DMS153 treated with DMSO at 0.1 percent for 48 hours (cell line): Measurements from ENCODE around the gene NFKBIB.
"Not testable (repeated sequence)": the region's sequence is repeated elsewhere in the genome, so short reads cannot be mapped to it uniquely, and the experiment has no call there.

Experiments used
- DNase-seq: peaks from one replicate; lab custom pipeline; 2025; ENCODE audit not compliant: unreplicated experiment; lab: John Stamatoyannopoulos, UW

Gene NFKBIB, protein sequence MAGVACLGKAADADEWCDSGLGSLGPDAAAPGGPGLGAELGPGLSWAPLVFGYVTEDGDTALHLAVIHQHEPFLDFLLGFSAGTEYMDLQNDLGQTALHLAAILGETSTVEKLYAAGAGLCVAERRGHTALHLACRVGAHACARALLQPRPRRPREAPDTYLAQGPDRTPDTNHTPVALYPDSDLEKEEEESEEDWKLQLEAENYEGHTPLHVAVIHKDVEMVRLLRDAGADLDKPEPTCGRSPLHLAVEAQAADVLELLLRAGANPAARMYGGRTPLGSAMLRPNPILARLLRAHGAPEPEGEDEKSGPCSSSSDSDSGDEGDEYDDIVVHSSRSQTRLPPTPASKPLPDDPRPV

DNA sequence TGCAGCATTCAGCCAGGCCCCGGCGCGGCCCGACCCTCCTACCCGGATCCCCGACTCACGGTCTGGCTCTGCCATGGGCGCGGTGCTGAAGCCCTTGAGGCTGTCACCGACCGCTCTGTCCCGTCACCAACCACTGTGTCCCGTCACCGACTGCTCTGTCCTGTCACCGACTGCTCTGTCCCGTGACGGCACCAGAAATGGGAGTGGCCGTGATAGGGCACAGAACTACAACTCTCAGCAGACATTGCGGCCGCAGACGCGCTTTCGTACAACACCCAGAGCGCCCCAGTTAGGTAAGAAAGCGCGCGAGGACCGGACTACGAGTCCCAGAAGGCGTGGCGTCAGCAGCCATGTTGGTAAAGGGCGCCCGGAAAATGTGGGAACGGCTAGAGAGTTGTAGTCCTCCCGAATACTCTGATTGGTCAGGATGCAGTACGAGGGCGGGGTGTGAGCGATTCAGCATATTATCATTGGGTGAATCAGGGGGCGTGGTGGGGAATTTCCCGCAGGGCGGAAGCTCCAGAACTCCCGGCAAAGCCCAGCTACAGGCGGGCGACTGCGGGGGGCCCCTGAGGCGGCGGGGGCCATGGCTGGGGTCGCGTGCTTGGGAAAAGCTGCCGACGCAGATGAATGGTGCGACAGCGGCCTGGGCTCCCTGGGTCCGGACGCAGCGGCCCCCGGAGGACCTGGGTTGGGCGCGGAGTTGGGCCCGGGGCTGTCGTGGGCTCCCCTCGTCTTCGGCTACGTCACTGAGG lies at the start of gene NFKBIB, which contains the start of gene SIRT2:
Gene NFKBIB, plus strand, starts transcription at position 523 of the 755 bp plus-strand sequence. Its CDS starts 64 bp downstream, at position 587.
Gene SIRT2, minus strand, starts transcription at position 172 of the 755 bp plus-strand sequence. Its CDS starts 97 bp downstream, at position 75.
- peak; percentile 98 for DNase-seq

DNA sequence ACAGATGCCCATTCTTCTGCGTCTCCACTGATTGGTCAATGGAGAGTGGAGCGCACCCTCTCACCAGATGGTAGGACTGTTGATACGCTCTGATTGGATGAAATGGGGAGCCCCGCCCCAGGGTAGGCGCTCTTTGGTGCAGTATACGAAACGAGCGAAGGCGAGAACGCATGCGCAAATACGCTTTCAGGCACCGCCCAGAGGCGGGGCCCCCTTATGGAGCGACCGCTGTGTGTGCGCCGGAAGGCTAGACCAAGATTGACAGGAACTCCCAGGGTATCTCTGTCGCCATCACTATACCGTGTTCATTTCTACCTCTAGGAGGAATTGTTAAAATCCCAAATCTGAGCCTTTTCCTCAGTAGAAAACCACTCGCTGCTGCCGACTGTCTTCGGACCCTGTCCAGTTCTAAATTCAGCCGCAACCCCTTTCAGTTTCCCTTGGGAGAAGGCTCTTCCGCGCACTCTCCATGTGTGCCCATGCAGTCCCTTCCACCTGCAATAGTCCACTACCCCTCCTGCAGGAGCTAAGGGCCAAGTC lies 49.3 kb upstream of the NFKBIB start:
- no peak for DNase-seq

DNA sequence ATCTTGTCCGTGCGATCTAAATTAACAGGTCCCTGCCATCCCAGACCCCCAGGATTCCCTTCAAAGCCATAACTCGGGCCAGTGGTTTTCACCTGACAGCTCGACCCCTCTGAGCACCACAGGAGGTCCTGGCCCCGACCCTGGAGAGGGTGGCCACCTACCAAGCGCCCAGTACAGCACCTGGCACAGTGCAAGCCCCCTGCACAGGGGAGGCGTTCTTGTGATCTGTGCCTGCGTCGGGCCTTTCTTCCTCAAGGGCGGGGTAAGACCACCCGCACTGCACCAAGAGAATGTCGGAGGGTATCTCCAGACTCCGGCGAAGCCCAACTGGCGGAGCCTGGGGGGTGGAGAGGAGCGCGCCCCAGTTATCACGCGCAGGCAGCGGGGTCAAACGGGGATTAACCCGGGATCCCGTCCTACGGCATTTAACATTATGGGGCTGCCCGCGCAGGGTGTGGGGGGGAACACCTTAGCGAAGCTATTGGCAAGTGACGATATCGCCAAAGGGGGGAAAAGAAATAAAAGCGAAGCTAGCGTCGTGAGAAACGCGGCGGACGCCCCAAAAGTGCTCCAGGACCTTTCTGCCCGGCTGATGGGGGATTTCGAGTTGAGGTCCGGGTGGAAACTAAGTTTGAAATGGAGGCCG lies 48.7 kb upstream of the NFKBIB start:
- DNase-seq = no peak

DNA sequence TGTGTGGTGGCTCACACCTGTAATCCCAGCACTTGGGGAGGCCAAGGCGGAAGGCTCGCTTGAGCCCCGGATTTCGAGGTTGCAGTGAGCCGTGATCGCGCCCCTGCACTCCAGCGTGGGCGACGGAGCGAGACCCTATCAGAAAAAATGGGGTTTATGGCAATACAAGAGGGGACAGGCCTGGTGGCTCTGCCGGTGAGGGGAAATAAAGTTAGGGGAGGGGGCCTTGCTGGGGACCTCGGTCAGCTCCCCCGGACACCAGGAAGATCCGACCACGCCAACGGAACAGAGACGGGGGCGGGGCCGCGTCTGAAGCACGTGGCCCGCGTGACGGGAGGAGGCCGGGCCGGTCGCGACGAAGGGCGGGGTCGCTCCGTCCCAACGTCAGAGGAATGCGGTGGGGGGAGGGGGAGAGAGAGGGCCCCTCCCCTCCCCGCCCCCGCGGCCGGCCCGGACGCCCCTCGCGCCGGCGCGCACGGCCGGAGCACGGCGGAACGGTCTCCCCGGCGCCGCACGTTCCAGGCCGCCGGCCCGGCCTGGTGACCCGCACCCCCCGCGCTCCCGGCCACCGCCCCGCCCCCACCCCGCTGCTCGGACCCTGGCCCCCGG lies 48.0 kb upstream of the NFKBIB start:
- DNase-seq = peak; percentile 72

DNA sequence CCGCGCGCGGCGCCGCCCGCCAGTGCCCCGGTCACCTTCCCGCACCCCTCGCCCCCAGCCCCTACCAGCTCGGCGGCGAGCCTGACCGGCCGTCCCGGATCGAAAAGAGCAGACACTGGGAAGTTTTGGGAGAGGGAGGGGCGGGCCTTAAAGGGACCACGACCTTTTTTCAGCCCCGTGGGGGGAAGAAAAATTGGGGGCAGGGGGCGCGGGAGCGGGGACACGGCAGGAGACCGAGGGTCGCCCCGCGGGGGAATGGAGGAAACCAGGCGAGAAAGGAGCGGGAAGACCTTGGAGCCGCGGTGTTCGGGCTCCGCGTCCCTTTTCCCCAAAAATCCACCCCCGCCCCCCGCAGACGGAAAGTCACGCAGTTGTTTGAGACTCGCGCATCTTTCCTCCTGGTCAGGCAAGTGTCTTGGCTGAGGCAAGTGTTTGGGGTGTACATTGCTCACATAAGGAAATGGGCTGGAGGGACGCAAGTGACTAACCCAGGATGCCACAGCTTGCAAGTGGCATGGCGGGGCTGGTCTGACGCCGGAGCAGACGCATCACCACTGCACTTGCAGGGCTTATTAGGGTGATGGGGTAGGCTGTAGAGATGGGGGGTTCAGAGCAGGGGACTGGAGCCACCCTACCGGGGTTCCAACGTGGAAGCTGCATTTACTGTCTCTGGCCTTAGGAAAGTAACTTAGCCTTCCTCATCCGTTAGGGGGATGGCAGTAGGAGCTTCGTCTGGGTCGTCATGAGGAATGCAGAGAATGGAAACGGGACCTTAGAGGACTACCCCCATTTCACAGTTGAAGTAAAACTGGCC lies 47.3 kb upstream of the NFKBIB start:
- no peak for DNase-seq

DNA sequence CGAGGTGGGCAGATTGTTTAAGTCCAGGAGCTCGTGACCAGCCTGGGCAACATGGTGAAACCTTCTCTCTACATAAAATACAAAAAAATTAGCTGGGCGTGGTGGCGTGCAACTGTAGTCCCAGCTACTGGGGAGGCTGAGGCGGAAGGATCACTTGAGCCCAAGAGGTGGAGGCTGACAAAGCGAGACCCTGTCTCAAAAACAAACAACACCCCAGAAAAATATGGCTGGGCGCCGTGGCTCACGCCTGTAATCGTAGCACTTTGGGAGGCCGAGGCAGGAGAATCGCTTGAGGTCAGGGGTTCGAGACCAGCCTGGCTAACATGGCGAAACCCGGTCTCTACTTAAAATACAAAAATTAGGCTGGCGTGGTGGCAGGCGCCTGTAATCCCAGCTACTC lies 46.6 kb upstream of the NFKBIB start:
- DNase-seq = no peak

DNA sequence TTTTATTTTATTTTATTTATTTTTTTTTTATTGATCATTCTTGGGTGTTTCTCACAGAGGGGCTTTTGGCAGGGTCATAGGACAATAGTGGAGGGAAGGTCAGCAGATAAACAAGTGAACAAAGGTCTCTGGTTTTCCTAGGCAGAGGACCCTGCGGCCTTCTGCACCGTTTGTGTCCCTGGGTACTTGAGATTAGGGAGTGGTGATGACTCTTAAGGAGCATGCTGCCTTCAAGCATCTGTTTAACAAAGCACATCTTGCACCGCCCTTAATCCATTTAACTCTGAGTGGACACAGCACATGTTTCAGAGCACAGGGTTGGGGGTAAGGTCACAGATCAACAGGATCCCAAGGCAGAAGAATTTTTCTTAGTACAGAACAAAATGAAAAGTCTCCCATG lies 44.8 kb upstream of the NFKBIB start:
- not testable (repeated sequence) for DNase-seq

DNA sequence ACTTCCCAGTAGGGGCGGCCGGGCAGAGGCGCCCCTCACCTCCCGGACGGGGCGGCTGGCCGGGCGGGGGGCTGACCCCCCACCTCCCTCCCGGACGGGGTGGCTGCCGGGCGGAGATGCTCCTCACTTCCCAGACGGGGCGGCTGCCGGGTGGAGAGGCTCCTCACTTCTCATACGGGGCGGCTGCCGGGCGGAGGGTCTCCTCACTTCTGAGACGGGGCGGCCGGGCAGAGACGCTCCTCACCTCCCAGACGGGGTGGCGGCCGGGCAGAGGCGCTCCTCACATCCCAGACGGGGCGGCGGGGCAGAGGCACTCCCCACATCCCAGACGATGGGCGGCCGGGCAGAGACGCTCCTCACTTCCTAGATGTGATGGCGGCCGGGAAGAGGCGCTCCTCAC lies 44.0 kb upstream of the NFKBIB start:
- not testable (repeated sequence) for DNase-seq

DNA sequence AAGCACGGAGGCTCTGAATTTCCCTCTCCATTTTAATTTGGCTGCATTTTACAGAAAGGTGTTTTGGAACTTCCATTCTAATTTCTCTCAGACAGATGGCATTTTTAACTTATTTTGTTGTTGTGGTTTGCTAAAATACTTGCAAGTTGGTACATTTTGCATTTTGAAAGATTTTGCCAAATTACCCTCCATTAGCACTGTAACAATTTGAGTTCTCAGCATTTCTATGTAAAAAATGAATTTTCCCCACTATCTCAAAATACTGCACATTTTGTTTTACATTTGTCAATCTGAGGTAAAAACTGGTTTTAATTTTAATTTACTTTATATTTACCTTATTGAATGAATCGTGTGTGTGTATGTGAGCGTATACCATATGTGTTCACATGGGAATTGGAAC lies 43.0 kb upstream of the NFKBIB start:
- DNase-seq = no peak

DNA sequence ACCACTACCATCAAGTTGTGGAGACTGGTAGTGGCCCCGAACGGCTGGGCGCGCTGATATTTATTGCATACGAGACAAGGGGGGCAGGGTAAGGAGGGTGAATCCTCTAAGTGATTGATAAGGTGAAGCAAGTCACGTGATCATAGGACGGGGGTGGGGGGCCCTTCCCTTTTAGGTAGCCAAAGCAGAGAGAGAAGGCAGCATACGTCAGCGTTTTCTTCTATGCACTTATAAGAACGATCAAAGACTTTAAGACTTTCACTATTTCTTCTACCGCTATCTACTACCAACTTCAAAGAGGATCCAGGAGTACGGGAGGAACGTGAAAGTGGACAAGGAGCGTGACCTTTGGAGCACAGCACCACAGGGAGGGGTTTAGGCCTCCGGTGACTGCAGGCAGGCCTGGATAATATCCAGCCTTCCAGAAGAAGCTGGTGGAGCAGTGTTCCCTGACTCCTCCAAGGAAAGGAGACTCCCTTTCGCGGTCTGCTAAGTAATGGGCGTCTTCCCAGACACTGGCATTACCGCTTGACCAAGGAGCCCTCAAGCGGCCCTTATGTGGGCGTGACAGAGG lies 40.1 kb upstream of the NFKBIB start:
- DNase-seq = not testable (repeated sequence)

DNA sequence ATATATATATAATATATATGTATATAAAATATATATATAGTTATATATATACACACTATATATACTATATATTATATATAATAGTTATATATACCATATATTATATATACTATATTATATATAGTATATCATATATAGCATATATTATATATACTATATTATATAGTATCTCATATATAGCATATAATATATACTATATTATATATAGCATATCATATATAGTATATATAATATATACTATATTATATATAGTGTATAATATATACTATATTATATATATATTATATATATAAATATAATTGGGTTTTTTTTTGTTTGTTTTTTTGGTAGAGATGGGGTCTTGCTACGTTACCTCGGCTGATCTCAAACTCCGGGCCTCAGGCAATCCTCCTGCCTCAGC lies 38.4 kb upstream of the NFKBIB start:
- no peak for DNase-seq

DNA sequence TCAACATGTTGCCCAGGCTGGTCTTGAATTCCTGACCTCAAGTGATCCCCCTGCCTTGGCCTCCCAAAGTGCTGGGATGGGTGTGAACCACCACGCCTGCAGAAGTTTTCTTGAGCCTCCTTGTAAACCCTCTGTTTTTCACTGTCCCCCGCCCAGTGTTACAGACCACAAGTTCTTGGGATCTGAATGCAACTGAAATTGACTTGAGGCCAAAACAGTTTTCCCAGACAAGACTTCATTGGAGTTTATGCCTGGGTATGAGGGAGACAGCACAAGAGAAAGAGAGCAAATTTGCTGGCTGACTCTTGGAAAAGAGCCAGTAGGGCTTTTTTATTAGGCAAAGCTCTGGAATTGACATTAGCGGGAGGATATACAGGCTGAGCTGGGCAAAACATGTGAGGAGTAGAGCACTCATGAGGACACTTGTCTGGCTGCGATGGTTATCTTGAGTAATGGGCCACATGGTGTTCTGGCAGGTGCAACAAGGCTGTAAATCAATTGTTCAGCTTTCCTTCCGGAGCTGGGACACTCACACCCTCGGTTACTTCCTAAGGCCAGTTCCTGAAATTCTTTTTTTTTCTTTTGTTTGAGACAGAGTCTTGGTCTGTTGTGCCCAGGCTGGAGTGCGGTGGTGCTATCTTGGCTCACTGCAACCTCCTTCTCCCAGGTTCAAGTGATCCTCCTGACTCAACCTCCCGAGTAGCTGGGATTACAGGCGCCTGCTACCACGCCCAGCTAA lies 37.3 kb upstream of the NFKBIB start:
- peak; percentile 84 for DNase-seq

DNA sequence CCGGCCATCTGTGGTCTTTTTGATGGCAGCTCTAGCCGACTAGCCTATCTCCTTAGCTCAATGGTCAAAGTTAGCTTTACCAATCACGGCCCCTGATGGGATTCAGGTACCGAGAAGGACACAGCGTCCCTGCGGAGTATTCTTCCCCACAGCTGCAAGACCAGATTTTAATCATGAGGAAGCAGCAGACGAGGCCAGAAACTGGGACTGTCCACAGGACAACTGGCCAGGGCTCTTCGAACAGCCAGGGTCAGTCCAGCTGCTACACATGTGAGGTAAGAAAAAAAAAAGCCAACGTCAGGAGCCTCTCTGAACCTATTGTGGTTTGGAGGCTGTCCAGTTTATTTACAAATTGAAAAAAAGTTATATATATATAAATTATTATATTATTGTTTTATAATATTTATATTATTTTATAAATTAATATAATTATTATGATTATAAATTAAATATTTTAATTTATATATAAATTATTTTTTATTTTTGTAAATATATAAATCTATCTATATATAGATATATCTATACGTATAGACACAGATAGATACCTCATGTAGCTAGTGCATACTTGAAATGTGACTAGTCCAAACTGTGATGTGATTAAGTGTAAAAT lies 32.5 kb upstream of the NFKBIB start:
- no peak for DNase-seq

DNA sequence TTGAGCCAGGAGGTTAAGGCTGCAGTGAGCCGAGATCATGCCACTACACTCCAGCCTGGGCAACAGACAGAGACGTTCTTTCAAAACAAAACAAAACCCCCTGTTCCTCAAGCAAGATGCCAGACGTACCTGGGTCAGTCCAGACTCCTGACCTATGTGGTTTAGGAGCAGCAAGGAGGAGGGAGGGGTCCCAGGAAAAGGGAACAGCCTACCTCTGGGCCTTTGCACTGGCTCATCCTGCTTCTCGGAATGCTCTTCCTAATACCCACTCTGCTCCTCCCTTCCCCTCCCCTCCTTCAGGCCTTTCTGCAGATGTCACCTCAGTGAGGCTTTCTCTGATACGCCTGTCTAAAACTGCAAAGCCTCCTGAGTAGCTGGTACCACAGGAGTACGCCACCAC lies 31.2 kb upstream of the NFKBIB start:
- DNase-seq = no peak

DNA sequence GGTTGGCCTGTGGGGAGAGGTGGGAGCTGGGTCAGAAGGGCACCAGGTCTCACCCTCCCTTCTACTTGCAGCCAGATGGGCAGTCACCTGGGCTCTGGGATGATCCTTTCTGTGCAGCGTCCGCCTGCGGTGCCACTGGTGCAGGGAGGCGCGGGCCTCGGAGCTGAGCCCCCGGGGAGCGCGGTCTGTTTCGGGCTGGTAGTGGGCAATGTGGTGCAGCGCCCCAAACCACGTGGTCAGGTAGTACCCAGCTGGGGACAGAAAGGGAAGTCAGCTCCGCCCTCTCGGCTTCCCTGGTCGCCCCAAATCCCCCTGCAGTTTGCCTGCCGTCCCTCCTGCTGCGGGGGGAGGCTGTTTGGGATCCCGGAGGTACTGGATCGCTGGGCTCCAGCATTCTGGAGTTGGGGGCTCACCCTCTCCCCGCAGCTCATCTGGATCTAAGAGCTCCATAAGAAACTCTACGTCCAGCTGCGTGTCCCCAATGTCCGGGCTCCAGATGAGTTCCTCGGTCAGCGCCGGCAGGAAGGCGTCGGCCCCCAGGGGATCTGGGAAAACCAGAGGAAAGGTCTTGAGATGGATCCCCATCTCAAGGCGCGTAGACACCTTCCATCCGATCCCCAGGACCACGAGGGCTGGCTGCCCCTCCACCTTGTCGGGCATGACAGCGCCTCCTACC lies 30.5 kb upstream of the NFKBIB start:
- no peak for DNase-seq

DNA sequence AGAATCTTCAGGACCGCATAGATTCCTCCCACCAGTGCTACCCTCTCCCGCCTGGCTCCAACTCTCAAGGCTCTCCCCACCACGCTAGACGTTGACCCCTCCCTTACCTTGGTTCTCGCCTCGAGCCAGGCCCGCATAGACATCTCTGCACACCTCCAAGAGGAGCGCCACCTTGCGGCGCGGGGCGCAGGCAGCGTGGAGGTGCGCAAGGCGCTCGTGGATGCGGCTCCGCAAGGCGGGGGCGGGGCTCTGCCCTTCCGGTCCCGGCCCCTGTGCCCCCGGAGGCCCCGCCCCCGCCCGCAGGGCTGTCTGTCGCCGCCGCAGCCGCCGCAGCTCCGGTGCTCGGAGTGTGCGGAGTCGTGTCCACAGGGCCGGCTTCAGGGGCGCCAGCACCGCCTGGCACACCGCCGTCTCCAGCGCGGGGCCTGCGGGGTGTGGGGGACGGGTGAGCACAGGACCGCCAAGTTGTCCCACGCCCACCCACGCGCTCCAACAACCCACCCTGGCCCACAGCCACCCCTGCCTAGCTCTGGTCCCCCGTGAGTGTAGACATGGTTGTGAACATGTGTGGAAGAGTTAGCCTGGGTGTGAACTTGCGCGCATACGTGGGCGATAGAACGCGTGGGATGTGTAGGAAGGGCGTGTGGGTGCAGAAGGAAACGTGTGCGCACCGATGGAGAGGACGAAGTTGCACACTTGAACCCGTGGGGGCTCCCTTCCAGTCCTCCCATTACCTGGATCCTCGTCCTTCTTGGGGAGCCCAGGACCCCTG lies 29.7 kb upstream of the NFKBIB start:
- no peak for DNase-seq

DNA sequence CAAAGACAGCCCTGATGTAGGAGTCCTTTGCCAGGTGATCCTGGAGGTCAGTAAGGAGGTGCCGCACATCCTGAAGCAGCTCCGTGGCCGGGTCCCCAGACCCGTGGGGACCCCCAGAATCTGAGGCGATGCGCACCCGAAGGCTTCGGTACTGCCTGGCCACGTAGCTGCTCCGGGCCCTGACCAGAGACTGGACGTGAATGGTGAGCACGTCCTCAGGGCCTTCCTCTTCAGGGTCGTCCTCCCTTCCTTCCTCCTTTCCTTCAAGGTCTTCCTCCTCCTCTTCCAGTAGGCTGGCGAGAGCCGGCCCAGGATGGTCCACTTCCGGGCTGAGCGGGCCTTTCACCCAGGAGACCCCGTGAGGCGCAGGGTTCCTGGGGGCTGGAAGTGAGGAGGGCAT lies 29.2 kb upstream of the NFKBIB start:
- no peak for DNase-seq
